Body of pancreas (tissue), 4 donors: ENCODE data around the gene RANBP3.

Experiments
- POLR2A ChIP-seq, 3 donors: fragments of 450-650 bp; IDR thresholded peaks; one replicate each; pipeline ENCODE4 v1.6.1; 2016; ENCODE audit warnings: antibody characterized with exemption in 3 of 3, mild to moderate bottlenecking in 2 of 3
- TF ChIP-seq, protein P1 (sequence below), 7 experiments: fragments of 450-650 bp in 4 of 7; fragments of 200-600 bp in 3 of 7; sonication (generic) in 3 of 7; IDR thresholded peaks; one replicate each; pipeline ENCODE4 v1.5.1; 2016 to 2019; ENCODE audit warnings: antibody characterized with exemption in 7 of 7

GRCh38 chr19:5985098-5985783, 7.3 kb upstream of the RANBP3 start:
- TF ChIP-seq, protein P1, sequence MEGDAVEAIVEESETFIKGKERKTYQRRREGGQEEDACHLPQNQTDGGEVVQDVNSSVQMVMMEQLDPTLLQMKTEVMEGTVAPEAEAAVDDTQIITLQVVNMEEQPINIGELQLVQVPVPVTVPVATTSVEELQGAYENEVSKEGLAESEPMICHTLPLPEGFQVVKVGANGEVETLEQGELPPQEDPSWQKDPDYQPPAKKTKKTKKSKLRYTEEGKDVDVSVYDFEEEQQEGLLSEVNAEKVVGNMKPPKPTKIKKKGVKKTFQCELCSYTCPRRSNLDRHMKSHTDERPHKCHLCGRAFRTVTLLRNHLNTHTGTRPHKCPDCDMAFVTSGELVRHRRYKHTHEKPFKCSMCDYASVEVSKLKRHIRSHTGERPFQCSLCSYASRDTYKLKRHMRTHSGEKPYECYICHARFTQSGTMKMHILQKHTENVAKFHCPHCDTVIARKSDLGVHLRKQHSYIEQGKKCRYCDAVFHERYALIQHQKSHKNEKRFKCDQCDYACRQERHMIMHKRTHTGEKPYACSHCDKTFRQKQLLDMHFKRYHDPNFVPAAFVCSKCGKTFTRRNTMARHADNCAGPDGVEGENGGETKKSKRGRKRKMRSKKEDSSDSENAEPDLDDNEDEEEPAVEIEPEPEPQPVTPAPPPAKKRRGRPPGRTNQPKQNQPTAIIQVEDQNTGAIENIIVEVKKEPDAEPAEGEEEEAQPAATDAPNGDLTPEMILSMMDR (IDR thresholded peaks at IDR 0.05), result no peak
- no peak for TF ChIP-seq POLR2A (IDR thresholded peaks at IDR 0.05)
